Measurements from ENCODE around the gene UBQLN1.

Gene UBQLN1

DNA sequence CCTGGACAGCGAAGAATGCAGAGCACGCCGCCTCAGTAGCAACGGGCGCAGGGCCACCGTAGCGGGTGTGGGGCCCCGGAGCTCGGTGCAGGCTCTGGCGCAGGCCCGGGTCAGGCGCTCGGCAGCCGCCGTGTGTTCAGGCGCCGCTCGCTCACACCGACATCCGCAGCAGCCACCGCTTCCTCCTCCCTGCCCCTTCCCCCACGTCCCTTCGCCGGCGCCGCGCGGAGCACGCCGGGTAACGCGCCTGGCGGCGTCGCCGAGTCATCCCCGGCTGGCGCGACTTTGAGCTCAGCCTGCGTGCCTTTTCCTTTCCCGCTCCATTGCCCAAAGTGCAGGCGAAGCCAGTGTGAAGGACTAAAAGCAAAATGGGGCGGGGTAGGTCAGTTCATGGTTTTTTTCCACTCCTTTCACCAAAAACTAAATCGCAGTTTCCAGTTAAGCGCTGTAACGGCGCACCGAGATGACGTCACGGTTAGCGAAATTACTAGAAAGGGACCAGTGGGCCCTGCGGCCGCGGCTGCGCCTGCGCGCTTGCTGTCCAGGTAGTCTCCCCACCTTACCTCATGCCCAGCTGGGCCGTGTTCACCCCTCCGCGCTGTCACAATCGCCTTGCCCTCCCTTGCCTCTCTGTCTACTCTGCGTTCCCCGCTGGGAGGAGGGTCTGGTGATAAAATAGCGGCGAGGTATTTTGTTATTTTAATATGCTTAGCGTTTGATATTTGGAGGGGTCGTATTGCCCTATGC, at the start of gene UBQLN1:
UBQLN1 (minus strand) TSS at position 191 of the 747 bp plus-strand sequence. CDS start 279 bp downstream, outside the sequence.
- TF ChIP-seq, protein P1, sequence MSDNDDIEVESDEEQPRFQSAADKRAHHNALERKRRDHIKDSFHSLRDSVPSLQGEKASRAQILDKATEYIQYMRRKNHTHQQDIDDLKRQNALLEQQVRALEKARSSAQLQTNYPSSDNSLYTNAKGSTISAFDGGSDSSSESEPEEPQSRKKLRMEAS (IDR thresholded peaks at IDR 0.05), result peak; percentile 92
- TF ChIP-seq RAD21 (IDR thresholded peaks at IDR 0.05; ENCODE audit: low read depth), result no peak
- TF ChIP-seq, protein P2, sequence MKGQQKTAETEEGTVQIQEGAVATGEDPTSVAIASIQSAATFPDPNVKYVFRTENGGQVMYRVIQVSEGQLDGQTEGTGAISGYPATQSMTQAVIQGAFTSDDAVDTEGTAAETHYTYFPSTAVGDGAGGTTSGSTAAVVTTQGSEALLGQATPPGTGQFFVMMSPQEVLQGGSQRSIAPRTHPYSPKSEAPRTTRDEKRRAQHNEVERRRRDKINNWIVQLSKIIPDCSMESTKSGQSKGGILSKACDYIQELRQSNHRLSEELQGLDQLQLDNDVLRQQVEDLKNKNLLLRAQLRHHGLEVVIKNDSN (IDR thresholded peaks at IDR 0.05), result peak; percentile 51
- TF ChIP-seq TCF12 (IDR thresholded peaks at IDR 0.05; ENCODE audit: low read depth), result peak; percentile 66; the same call in 1 of the 2 replicates
- peak; percentile 92 for TF ChIP-seq CREB1 (IDR thresholded peaks at IDR 0.05; ENCODE audit: low read depth)
- peak; percentile 20; the same call in 1 of the 2 replicates for TF ChIP-seq EGR1 (IDR thresholded peaks at IDR 0.05)
- no peak; the same call in 1 of the 2 replicates for TF ChIP-seq NFIC (IDR thresholded peaks at IDR 0.05)
- peak; percentile 84 for TF ChIP-seq TAF1 (IDR thresholded peaks at IDR 0.05; ENCODE audit: low read depth)
- TF ChIP-seq EP300 (IDR thresholded peaks at IDR 0.05; ENCODE audit: borderline replicate concordance), result 0 out of 2 replicates have a peak, but pooled peaks have one; percentile 38
- TF ChIP-seq, protein P3, sequence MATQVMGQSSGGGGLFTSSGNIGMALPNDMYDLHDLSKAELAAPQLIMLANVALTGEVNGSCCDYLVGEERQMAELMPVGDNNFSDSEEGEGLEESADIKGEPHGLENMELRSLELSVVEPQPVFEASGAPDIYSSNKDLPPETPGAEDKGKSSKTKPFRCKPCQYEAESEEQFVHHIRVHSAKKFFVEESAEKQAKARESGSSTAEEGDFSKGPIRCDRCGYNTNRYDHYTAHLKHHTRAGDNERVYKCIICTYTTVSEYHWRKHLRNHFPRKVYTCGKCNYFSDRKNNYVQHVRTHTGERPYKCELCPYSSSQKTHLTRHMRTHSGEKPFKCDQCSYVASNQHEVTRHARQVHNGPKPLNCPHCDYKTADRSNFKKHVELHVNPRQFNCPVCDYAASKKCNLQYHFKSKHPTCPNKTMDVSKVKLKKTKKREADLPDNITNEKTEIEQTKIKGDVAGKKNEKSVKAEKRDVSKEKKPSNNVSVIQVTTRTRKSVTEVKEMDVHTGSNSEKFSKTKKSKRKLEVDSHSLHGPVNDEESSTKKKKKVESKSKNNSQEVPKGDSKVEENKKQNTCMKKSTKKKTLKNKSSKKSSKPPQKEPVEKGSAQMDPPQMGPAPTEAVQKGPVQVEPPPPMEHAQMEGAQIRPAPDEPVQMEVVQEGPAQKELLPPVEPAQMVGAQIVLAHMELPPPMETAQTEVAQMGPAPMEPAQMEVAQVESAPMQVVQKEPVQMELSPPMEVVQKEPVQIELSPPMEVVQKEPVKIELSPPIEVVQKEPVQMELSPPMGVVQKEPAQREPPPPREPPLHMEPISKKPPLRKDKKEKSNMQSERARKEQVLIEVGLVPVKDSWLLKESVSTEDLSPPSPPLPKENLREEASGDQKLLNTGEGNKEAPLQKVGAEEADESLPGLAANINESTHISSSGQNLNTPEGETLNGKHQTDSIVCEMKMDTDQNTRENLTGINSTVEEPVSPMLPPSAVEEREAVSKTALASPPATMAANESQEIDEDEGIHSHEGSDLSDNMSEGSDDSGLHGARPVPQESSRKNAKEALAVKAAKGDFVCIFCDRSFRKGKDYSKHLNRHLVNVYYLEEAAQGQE (IDR thresholded peaks at IDR 0.05; ENCODE audit: low read depth), result no peak
- no peak for TF ChIP-seq FOXM1 (IDR thresholded peaks at IDR 0.05; ENCODE audit: borderline replicate concordance, low read depth)
- no peak for TF ChIP-seq CEBPB (IDR thresholded peaks at IDR 0.05)
- TF ChIP-seq ZBTB7A (IDR thresholded peaks at IDR 0.05; ENCODE audit: low read depth), result no peak
- peak; percentile 77 for TF ChIP-seq YY1 (IDR thresholded peaks at IDR 0.05; ENCODE audit: low read depth)
- TF ChIP-seq TEAD4 (IDR thresholded peaks at IDR 0.05), result peak; percentile 29

DNA sequence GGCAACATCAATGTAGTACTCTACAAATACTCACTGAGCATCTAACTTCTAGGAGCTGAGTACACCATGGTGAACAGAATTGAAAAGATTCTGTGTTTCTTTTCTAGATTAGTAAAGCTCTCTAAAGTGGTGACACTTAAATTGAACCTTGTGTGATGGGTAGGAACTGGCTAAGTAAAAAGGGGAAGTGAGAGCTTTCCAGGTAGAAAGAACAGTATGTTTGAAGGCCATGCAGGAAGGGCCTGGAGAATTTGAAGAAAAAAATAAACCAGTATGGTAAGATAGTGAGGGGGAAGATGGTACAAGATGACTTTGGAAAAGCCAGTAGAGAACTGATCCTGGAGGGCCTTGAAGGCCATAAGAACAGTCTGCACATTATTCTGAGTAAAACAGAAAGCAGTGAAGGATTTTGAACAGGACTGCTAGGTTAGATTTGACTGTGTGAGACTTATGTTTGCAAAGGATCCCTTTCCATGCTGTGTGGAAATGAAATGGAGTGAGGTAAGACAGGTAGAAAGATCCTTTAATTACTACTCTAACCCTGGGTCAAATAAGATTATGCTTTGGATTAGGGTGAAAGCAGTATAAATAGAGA, 46.7 kb upstream of the UBQLN1 start:
- TF ChIP-seq FOXM1 (IDR thresholded peaks at IDR 0.05; ENCODE audit: borderline replicate concordance, low read depth) (no peak), CEBPB (IDR thresholded peaks at IDR 0.05) (no peak), YY1 (IDR thresholded peaks at IDR 0.05; ENCODE audit: low read depth) (no peak), EGR1 (IDR thresholded peaks at IDR 0.05) (no peak), TAF1 (IDR thresholded peaks at IDR 0.05; ENCODE audit: low read depth) (no peak), ZBTB7A (IDR thresholded peaks at IDR 0.05; ENCODE audit: low read depth) (no peak), RAD21 (IDR thresholded peaks at IDR 0.05; ENCODE audit: low read depth) (no peak), EP300 (IDR thresholded peaks at IDR 0.05; ENCODE audit: borderline replicate concordance) (no peak), NFIC (IDR thresholded peaks at IDR 0.05) (no peak), TCF12 (IDR thresholded peaks at IDR 0.05; ENCODE audit: low read depth) (no peak), CREB1 (IDR thresholded peaks at IDR 0.05; ENCODE audit: low read depth) (no peak)
- TF ChIP-seq, protein P2 (IDR thresholded peaks at IDR 0.05), result no peak
- TF ChIP-seq, protein P1 (IDR thresholded peaks at IDR 0.05), result no peak

DNA sequence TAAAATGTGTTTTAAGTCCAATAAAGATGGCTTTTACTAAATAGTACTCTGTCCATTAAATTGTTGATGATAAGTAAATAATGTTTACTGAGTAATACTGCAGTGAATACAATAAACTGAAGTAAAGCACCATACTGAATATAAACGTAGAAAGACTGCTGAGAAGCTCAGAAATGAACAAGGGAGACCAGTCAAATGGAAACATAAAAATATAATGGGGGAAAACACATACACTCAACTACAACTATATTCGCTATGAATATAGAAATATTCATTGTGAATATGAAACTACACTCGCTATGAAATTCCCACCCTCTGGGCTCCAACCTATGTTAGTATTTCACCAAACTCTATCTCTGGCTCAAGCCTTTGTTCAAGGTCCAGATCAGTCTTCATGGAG, 41.9 kb upstream of the UBQLN1 start:
- TF ChIP-seq FOXM1 (IDR thresholded peaks at IDR 0.05; ENCODE audit: borderline replicate concordance, low read depth) (no peak), YY1 (IDR thresholded peaks at IDR 0.05; ENCODE audit: low read depth) (no peak), TEAD4 (IDR thresholded peaks at IDR 0.05) (no peak), NFIC (IDR thresholded peaks at IDR 0.05) (no peak), CREB1 (IDR thresholded peaks at IDR 0.05; ENCODE audit: low read depth) (no peak), ZBTB7A (IDR thresholded peaks at IDR 0.05; ENCODE audit: low read depth) (no peak), CEBPB (IDR thresholded peaks at IDR 0.05) (no peak), TAF1 (IDR thresholded peaks at IDR 0.05; ENCODE audit: low read depth) (no peak), EP300 (IDR thresholded peaks at IDR 0.05; ENCODE audit: borderline replicate concordance) (no peak), TCF12 (IDR thresholded peaks at IDR 0.05; ENCODE audit: low read depth) (no peak), RAD21 (IDR thresholded peaks at IDR 0.05; ENCODE audit: low read depth) (no peak), EGR1 (IDR thresholded peaks at IDR 0.05) (no peak)
- TF ChIP-seq, protein P1 (IDR thresholded peaks at IDR 0.05), result no peak
- TF ChIP-seq, protein P2 (IDR thresholded peaks at IDR 0.05), result no peak
- TF ChIP-seq, protein P3 (IDR thresholded peaks at IDR 0.05; ENCODE audit: low read depth), result no peak

DNA sequence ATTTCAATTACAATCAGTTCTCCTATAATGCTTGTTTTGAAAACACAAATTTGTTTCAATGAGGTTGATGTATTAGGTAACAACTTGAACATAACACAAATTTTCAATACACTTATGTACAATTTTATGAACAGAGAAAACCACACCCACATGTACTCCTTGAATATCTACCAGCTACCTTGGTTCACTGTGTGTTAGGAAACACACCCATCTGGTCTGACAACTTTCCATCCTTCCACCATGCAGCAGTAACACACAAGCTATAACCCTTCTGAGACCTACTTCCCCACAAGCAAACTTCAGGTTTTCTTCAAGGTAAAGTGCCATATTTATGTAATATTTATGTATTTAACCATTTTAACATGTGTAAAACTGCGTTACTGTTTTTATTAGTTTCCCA, 36.4 kb upstream of the UBQLN1 start:
- TF ChIP-seq TEAD4 (IDR thresholded peaks at IDR 0.05), result no peak
- no peak for TF ChIP-seq CREB1 (IDR thresholded peaks at IDR 0.05; ENCODE audit: low read depth)
- no peak for TF ChIP-seq EGR1 (IDR thresholded peaks at IDR 0.05)
- no peak for TF ChIP-seq RAD21 (IDR thresholded peaks at IDR 0.05; ENCODE audit: low read depth)
- TF ChIP-seq, protein P3 (IDR thresholded peaks at IDR 0.05; ENCODE audit: low read depth), result no peak
- no peak for TF ChIP-seq EP300 (IDR thresholded peaks at IDR 0.05; ENCODE audit: borderline replicate concordance)
- no peak for TF ChIP-seq CEBPB (IDR thresholded peaks at IDR 0.05)
- TF ChIP-seq NFIC (IDR thresholded peaks at IDR 0.05), result no peak
- TF ChIP-seq, protein P2 (IDR thresholded peaks at IDR 0.05), result no peak
- TF ChIP-seq YY1 (IDR thresholded peaks at IDR 0.05; ENCODE audit: low read depth), result no peak
- no peak for TF ChIP-seq FOXM1 (IDR thresholded peaks at IDR 0.05; ENCODE audit: borderline replicate concordance, low read depth)
- TF ChIP-seq, protein P1 (IDR thresholded peaks at IDR 0.05), result no peak
- TF ChIP-seq ZBTB7A (IDR thresholded peaks at IDR 0.05; ENCODE audit: low read depth), result no peak
- no peak for TF ChIP-seq TCF12 (IDR thresholded peaks at IDR 0.05; ENCODE audit: low read depth)
- TF ChIP-seq TAF1 (IDR thresholded peaks at IDR 0.05; ENCODE audit: low read depth), result no peak

Data from Ishikawa (cell line).